ENCODE results near the gene ANKFN1. TPM values are rescaled to one million over a fixed set of nuclear protein-coding genes. Genes with fewer than 3 reads are reported as not detected.
"Not testable (repeated sequence)": the region's sequence is repeated elsewhere in the genome, so short reads cannot be mapped to it uniquely, and the experiment has no call there.

Gene ANKFN1
- polyA plus RNA-seq, 3 donors, result 0.70 to 1.4 (median 0.80) TPM

DNA sequence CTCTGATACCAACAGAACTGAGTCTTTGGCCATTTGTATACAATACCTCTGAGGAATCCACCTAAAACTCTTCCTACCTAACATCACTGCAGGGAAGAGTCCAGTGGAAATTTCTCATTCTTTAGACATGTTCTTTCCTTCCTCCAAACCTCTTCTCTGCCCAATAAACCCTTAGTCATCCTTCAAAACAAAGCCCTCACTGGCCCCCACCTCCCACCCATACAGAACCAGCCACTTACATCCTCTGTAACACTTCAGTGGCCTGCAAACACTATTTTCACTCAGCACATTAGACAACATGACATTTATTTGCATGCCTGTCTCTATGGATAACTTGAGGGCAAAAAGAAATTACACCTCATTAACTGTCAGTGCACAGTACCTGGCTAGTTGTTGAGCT is 239.9 kb downstream of the ANKFN1 start:
- DNase-seq (ENCODE audit: extremely low read depth in 1 of 11, low read depth in 9 of 11, low spot score in 4 of 11), result no peak

DNA sequence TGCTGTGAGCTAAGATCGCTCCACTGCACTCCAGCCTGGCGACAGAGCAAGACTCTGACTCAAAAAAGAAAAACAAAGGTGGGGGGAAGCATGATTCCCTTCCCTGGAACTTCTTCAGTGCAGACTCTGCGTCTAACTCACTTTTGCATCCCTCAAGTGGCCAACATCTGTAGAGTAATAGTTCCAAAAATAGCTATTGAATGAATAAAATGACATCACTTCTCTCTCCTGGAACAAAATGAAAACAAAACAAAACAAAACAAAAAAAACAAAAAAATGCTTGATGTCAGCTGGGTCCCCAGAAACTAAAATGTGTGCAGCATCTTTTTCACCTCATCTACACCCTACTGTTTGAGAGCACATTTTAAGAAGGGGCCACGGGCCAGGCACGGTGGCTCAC is 242.5 kb downstream of the ANKFN1 start:
- no peak for DNase-seq (ENCODE audit: extremely low read depth in 1 of 11, low read depth in 9 of 11, low spot score in 4 of 11)

DNA sequence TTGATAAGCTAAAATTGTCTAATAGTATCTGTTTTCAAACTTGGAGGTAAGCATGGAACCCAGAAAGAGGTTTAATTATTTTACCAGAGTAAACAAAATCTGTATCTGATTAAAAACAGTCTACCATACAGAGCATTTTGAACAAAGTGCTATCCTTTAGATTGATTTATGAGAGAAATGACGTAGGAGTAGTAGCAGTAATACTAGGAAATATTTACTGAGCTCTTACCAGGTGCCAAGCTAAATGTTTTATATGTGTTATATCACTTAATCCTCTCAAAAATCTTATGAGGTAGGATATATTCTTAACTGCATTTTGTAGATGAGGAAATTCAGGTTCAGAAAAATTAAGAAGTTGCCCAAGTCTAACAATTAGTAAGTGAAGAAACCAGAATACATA is 253.8 kb downstream of the ANKFN1 start:
- no peak for DNase-seq (ENCODE audit: extremely low read depth in 1 of 11, low read depth in 9 of 11, low spot score in 4 of 11)

GRCh38 chr17:56412356-56412755 is 259.1 kb downstream of the ANKFN1 start:
- DNase-seq (ENCODE audit: extremely low read depth in 1 of 11, low read depth in 9 of 11, low spot score in 4 of 11), result not testable (repeated sequence)

GRCh38 chr17:56416682-56417351 is 263.5 kb downstream of the ANKFN1 start:
- DNase-seq (ENCODE audit: extremely low read depth in 1 of 11, low read depth in 9 of 11, low spot score in 4 of 11), result no peak

- DNase-seq (ENCODE audit: extremely low read depth in 1 of 11, low read depth in 9 of 11, low spot score in 4 of 11), result no peak
These were observed 270.7 kb downstream of the ANKFN1 start for GRCh38 chr17:56424005-56424404.

DNA sequence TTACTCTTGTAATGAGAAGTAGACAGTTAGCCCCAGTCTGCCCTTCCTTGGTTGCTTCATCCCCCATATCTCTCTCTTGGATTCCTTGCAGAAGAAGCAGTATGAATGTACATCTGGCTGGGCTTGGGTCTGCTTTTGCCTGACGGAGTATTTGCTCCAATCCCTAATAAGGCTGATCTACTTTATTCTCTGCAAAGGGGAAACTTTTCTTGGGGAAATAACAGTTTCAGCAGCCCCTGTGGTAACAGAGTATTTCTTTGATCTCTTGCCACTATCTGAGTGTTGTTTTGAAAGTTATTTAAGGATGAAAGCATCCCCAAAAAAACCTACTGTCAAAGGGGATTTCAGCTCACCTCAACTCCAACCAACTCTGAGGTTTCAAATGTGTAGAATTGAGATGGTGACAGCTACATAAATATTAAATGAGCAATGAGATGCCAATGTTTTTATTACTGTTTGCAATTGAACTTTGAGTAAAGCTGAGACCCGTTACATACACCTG is 271.3 kb downstream of the ANKFN1 start:
- no peak for DNase-seq (ENCODE audit: extremely low read depth in 1 of 11, low read depth in 9 of 11, low spot score in 4 of 11)

DNA sequence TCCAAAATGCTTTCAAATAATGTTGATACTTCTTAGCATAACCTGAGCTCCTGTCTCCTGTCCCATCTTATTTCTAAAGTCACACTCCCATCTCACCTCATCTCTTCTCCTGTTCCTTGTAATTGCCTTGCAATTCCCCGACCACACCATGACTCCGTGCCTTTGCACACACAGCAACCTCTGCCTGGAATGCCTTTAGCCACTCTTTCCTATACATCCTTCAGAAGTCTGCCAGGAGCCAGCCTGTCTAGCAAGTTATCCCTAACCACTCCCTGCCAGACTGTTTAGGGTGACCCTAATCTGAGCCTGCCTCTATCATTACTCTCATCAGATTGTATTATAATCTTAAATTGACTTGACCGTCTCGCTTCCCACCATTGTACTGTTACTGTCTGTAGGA is 272.2 kb downstream of the ANKFN1 start:
- DNase-seq (ENCODE audit: extremely low read depth in 1 of 11, low read depth in 9 of 11, low spot score in 4 of 11), result no peak

GRCh38 chr17:56426901-56427300 is 273.6 kb downstream of the ANKFN1 start:
- DNase-seq (ENCODE audit: extremely low read depth in 1 of 11, low read depth in 9 of 11, low spot score in 4 of 11), result no peak

DNA sequence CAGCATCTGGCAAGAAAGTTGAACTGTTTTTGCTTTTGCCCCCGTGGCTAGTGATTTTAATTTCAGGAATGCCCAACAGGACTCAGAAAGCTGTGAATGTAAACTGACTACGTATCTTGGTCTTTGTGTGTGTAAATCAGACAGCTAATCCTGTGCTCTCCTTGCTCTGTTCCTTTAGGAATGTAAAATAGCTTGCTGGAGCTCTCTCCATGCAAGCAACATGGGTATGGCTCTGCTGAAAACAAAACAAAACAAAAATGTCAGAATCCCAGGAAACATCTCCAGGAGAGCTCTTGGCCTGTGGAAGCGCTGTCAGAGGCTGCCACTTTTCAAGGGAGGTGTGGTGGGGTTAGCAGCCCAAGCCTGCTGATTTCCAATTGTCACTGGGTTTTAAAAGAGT is 278.5 kb downstream of the ANKFN1 start:
- DNase-seq (ENCODE audit: extremely low read depth in 1 of 11, low read depth in 9 of 11, low spot score in 4 of 11), result no peak

DNA sequence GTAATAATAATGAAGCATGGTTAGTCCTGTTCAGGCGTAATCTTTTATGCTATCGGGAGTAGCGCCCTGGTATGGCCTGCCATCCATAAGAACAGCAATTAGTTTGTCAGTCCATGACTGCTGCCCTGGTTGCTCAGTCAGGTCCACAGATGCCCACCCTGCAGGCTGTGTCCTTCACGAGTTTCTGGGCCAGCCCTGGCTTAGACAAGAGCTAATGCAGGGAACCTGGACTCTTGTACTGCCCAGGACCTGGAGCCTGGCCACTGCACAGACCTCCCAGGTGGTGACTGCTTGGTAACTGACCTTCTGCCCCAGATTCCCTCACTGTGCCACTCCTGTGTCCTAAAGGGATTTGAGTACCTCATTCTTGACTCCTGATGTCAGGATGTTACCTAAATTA is 279.2 kb downstream of the ANKFN1 start:
- DNase-seq (ENCODE audit: extremely low read depth in 1 of 11, low read depth in 9 of 11, low spot score in 4 of 11), result no peak

DNA sequence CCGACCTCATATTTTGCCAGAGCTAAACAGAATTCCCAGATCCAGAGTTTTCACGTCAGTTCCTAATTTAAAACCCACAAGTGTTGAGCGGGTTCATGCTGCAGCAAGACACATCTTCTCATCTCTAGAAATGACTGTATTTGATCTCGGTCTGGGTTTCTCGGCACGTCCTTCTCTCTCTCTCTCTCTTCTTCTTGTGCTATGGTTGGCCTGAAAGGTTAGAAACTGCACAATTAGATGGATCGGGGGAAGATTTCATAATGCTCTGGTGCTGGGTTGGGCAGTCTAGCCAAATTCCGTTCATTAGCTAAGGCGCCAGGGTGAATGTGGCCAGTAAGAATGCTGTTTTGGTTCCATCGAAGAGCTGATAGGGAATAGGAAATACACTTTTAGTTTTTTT is 281.3 kb downstream of the ANKFN1 start:
- no peak for DNase-seq (ENCODE audit: extremely low read depth in 1 of 11, low read depth in 9 of 11, low spot score in 4 of 11)

DNA sequence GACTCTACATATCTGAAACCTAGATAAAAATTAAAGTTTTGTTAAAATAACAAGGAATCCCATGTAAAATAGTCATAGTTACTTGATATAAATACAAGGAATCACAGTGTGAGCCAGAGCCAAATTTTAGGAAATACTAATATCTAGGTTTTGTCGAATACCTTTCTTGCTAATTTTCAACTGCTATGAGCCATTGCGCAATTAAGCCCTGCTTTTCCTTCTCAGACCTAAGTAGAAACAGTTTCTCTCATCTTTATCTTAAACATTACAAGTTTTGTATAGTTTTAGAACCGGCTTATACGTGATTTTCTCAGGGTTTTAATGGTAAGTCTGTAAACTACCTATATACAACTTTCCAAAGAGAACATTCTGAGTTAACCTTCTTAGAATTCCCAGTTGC is 282.9 kb downstream of the ANKFN1 start:
- no peak for DNase-seq (ENCODE audit: extremely low read depth in 1 of 11, low read depth in 9 of 11, low spot score in 4 of 11)

DNA sequence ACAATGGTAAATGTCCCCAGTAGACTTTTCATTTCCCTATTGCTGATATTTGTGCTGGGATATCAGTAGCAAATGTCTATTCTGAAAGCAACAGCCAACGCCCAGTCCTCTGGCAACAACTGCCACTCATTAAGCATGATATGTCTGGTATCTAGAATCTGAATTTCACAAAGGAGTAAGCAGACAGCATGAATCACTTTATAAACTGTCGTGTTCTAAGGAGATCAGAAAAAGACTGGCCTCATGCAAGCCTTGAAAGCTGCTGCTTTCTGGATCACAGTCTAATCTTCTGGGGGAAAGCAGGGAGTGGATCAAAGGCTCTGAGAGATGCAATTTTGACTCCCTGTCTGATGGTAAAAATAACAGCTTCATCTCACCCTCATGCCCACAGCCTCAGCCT is 287.1 kb downstream of the ANKFN1 start:
- DNase-seq (ENCODE audit: extremely low read depth in 1 of 11, low read depth in 9 of 11, low spot score in 4 of 11), result no peak

GRCh38 chr17:56441308-56441707 is 288.0 kb downstream of the ANKFN1 start:
- DNase-seq (ENCODE audit: extremely low read depth in 1 of 11, low read depth in 9 of 11, low spot score in 4 of 11), result no peak

GRCh38 chr17:56445692-56446411 is 292.6 kb downstream of the ANKFN1 start:
- no peak for DNase-seq (ENCODE audit: extremely low read depth in 1 of 11, low read depth in 9 of 11, low spot score in 4 of 11)

GRCh38 chr17:56447171-56447570 is 293.9 kb downstream of the ANKFN1 start:
- DNase-seq (ENCODE audit: extremely low read depth in 1 of 11, low read depth in 9 of 11, low spot score in 4 of 11), result no peak

- DNase-seq (ENCODE audit: extremely low read depth in 1 of 11, low read depth in 9 of 11, low spot score in 4 of 11), result no peak
These were observed 295.1 kb downstream of the ANKFN1 start for GRCh38 chr17:56448371-56448770.

- no peak for DNase-seq (ENCODE audit: extremely low read depth in 1 of 11, low read depth in 9 of 11, low spot score in 4 of 11)
These were observed 295.9 kb downstream of the ANKFN1 start for GRCh38 chr17:56449176-56449575.

DNA sequence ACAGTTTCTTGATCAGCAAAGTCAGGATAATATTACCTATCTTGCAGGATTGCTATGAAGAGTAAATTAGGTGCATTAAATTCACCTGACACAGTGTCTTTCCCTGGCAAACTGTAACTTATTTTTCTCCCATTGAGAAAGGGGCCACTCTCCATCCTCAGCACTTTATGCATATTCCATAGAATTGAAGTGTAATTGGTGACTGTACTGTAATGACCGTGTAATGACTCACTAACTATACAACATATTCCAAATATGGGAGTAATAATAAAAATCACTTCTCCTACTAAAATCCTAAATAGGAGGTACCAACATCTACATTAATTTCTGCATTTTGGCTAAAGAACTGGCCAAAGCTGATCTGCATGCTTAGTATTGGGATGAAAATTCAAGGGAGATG is 298.4 kb downstream of the ANKFN1 start:
- no peak for DNase-seq (ENCODE audit: extremely low read depth in 1 of 11, low read depth in 9 of 11, low spot score in 4 of 11)

- no peak for DNase-seq (ENCODE audit: extremely low read depth in 1 of 11, low read depth in 9 of 11, low spot score in 4 of 11)
These were observed 299.2 kb downstream of the ANKFN1 start for GRCh38 chr17:56452461-56452860.

Measured in renal cortex interstitium (tissue), 11 donors.